ENCODE results near the gene FAM193A.

GRCh38 chr4:2515830-2516550, 20.5 kb upstream of the FAM193A start:
- TF ChIP-seq, protein P1, sequence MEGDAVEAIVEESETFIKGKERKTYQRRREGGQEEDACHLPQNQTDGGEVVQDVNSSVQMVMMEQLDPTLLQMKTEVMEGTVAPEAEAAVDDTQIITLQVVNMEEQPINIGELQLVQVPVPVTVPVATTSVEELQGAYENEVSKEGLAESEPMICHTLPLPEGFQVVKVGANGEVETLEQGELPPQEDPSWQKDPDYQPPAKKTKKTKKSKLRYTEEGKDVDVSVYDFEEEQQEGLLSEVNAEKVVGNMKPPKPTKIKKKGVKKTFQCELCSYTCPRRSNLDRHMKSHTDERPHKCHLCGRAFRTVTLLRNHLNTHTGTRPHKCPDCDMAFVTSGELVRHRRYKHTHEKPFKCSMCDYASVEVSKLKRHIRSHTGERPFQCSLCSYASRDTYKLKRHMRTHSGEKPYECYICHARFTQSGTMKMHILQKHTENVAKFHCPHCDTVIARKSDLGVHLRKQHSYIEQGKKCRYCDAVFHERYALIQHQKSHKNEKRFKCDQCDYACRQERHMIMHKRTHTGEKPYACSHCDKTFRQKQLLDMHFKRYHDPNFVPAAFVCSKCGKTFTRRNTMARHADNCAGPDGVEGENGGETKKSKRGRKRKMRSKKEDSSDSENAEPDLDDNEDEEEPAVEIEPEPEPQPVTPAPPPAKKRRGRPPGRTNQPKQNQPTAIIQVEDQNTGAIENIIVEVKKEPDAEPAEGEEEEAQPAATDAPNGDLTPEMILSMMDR (IDR thresholded peaks at IDR 0.05), result no peak
- TF ChIP-seq POLR2A (IDR thresholded peaks at IDR 0.05), result no peak

Measured in right lobe of liver (tissue), 4 donors.